NCI-H524 treated with DMSO at 0.1 percent for 48 hours (cell line): Measurements from ENCODE around the gene MAN2C1.
"Not testable (repeated sequence)": the region's sequence is repeated elsewhere in the genome, so short reads cannot be mapped to it uniquely, and the experiment has no call there.

Source experiments
- DNase-seq: peaks from one replicate; lab custom pipeline; 2025; lab: John Stamatoyannopoulos, UW

MAN2C1 gene

DNA sequence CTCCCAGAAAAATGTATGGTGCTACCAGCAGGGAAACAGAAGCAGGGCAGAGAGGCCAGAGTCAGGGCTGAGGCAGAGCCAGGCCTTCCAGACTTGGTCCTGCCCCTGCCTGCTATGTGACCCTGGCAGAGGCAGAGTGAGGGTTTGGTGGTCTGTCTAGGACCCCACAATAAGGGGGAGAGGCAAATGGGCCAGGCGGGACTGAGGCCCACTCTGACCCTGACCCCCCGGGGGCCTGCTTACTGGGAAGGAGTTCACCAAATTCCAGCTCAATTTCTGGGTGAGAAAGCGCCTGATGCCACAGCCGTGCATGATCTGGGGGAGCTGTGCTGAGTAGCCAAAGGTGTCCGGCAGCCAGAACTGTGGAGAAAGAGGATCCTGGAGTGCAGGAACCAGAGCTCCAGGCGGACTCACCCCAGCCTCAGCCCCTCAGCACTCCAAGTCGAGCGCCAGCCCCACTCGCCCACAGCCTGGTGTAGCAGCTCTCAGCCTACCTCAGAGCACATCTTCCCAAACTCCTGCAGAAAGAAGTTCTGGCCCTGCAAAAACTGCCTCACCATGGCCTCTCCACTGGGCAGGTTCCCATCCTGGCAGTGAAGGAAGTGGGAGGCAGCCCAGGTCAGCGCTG is 6.9 kb downstream of the MAN2C1 start:
- DNase-seq: no peak

DNA sequence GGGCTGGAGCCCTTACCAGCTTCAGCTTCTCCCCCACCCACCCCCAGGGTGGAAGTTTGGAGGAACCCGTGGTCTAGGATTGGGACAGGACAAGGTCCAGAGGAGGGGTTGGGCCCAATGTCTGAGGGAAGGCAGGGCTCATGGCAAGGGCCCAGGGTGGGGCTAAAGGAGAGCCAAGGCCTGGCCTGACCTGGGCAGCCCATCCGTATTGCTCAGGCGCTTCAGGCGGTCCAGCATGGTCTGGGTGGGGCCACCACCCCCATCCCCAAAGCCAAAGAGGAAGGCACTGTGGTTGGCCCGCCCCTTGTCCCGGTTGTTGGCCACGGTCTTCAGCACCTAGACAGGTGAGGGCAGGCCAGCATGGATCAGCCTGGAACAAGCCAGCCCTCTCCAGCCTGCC is 7.6 kb downstream of the MAN2C1 start:
- DNase-seq: no peak

DNA sequence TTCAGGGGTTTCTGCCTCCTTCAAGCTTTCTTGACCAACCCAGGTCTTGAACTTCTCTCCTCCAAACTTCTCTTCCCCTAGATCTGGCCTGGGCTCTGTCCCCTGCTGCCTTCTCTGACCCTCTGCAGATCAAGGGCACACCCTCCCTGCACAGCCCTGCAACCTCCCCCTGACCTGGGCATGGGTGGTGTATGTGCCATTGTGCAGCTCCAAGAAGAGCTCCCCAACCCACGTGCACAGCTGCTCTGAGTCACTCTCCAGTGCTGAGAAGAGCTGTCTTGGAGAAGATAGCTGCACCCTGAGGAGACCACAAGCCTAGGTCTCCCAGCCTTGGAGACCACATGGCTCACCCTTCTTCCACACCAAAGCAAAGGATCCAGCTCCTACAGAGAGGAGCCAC is 8.0 kb downstream of the MAN2C1 start:
- no peak for DNase-seq

DNA sequence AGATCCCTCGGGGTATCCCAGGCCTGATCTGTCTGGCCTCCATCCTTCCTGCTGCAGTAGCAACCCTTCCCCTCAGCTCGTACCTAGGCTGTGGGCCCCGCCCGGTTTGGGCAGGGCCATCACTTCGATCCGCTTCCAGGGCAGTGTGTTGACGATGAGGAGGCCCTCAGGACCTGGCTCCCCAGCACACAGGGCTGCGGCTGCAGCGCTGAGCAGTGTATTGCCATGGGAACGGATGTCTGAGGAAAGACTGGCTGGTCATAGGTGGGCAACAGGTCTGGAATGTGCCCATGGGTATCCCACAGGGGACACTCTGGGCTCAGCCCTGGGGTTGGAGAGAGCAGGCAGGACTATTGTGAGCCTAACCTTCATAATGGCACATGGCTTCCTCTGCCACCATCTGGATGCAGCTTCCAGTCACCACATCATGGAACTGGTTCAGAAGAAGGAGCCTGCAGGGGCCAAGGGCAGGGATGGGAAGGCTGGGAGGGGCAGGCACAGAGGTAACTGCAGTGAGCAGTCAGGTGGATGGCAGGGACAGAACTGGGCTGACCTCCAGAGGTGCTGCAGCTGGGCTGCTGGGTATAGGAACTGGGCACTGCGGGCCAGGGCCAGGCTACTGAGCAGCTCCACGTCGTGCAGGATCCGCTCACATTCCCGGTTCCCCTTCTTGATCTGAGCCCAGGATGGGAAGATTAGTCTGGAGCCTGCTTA is 8.7 kb downstream of the MAN2C1 start:
- no peak for DNase-seq

DNA sequence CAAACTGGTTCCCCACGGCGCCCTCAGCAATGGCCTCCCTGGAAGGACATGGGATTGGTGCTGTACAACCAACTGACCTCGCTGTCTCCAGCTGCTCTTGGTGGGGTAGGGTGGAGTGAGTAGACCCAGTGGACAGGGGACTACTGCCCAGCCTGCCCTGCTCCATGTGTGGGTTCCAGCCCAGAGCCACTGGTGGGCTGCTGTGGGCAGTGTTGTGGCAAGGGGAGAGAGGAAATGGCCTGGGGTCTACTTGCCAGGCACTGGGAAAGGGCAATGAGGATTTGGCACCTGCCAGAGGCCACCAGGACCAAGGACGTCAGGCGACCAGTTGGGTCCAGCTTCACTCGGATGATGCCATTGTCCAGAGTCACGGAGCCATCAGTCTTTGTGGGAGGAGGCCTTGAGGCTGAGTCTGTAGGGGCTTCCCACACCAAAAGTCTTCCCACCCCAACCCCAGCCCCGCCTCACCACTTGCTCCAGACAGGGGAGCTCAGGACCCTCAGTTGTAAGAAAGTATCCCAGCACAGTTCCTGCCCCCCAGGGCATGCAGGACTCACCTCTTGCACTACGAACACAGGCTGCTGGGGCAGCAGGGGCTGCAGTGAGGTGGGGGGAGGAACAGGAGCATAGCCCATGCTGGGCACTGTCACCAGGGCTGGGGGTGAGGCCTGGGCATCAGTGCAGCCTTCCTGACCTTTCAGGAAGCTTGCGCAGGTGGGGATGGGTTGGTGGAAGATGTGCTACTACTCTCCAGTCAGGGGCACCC is 9.5 kb downstream of the MAN2C1 start:
- no peak for DNase-seq

DNA sequence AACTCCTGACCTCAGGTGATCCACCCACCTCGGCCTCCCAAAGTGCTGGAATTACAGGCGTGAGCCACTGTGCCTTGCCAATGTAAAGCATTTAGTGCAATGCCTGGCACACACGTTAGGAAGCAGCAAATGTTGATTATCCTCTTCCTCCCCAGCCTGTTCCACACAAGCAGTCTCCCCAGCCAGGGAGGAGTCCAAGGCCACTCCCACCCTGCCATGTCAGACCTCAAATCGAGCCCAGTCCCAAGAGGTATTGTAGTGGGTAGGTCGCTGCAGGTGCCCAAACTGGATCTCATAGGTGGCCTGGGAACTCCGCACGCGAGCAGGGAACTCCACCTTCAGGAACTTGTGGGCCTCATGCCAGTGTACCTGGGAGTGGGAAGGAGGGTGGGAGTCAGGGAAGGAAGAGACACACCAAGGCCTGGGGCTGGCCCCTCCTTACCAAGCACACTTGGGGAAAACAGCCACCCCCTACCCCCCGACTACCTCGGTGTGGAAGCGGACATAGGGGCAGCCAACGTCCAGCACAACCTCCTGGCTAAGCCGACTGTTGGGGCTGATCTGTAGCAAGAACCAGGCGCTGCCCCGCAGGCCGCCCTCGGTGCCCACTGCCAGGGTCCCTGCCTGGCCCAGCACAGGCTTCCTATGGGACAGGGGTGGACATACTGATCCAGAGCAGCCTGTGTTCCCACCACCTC is 10.3 kb downstream of the MAN2C1 start:
- no peak for DNase-seq

DNA sequence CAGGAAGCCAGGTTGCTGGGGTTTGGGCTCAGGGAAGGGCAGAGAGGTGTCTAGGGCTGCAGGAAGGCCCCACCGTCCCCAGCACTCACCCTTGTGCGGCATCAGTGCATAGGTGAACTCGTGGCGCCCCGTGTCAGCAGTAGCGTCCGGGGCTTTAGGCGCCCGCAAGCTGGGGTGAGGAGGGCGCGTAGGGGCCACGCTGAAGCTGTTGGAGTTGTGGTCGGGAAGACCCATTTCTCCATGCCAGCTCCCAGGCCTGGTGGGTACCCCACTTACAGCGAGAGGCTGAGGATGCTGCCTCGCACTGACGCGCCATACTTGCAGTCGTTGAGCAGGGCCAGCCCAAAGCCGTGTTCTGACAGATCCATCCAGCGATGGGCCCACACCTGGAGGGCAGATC is 11.9 kb downstream of the MAN2C1 start:
- no peak for DNase-seq

DNA sequence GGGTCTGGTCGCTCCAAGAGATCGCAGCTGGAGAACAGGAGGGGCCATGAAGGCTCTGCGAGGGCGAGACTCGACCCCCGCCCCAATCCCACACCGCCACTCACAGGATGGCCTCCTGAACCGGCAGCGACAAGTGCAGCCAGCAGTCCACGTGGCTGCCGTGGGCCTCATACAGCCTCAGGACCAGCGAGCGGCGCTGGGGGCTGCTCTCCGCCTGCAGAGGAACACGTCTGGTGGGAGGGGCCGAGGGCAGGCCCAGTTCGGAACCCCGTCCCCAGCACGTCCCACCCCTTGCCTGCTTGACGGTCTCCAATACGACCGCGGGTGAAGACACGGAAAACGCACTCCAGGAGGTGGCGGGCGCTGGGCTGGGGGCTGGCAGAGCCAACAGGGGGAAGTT is 12.4 kb downstream of the MAN2C1 start:
- DNase-seq: no peak

DNA sequence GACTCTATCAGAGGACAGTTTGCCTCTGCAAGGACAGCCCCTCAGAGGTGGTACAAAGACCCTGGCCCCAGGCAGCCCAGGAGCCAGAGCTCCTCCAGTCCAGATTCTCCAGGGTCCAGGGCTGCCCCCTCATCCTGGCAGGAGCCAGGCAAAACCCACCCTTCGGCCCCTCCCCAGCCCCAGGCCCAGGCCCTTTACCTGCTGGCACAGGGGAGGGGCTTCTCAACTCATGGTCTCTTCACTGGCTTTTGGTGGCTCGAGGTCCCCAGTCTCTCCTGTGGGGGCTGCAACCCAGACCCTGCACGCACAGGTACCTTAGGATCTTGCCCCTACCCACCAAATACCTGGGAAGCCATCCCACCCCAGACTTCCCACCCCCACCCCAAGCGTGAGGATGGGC is 13.0 kb downstream of the MAN2C1 start:
- DNase-seq: no peak

DNA sequence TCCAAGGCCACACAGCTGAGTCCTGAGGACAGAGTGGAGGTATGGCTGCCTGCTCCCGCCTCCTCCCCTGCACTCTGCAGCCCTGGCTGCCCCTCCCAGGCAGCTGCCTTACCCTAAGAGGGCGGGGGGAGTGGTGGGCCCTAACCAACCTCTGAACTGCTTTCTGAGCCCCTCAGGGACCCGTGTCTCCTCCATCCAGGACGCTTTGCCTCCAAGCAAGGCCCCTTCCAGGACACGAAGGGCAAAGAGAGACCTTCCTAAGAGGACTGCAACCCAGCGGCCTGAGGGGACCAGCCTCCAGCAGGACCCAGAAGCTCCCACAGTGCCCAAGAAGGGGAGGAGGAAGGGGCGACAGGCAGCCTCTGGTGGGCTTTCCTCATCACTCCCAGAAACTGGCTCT is 14.0 kb downstream of the MAN2C1 start:
- DNase-seq: no peak

DNA sequence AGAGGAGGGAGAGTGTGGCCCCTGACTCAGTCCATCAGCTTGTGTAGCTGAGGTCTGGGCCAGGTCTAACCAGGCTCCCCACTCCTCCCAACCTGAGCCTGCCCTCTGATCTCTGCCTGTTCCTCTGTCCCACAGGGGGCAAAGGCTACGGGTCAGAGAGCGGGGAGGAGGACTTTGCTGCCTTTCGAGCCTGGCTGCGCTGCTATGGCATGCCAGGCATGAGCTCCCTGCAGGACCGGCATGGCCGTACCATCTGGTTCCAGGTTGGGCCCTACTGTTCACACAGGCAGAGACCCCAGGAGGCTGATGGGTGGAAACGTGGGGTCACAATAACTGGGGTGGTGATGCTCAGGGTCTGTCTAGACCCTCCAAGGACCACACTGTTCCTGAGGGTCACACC is 14.8 kb downstream of the MAN2C1 start:
- DNase-seq: no peak

DNA sequence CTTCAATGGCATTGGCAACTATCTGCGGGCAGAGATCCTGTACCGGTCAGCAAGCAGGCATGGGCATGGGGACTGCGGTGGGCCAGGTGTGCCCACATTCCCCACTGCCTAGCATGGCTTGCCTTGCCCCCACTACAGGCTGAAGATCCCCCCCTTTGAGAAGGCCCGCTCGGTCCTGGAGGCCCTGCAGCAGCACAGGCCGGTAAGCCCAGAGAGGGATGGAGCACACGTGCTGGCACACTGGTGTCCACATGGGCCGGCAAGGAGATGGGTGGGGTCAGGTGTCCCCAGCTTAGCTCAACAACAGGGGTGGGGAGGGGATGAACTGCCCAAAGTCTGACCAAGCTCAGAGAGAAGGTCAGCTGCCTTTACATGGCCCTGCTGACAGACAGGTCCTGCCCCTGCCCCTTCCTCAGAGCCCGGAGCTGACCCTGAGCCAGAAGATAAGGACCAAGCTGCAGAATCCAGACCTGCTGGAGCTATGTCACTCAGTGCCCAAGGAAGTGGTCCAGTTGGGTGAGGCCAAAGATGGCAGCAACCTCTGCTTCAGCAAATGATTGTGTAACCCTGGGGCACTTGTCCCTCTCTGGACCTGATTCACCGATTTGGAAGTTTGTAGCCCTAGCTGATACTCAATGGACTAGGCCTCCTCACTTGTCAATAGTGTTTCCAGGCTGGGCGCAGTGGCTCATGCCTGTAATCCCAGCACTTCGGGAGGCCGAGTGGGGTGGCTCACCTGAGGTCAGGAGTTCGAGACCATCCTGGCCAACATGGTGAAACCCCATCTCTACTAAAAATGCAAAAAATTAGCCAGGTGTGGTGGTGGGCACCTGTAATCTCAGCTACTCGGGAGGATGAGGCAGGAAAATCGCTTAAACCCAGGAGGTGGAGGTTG is 16.0 kb downstream of the MAN2C1 start:
- no peak for DNase-seq

DNA sequence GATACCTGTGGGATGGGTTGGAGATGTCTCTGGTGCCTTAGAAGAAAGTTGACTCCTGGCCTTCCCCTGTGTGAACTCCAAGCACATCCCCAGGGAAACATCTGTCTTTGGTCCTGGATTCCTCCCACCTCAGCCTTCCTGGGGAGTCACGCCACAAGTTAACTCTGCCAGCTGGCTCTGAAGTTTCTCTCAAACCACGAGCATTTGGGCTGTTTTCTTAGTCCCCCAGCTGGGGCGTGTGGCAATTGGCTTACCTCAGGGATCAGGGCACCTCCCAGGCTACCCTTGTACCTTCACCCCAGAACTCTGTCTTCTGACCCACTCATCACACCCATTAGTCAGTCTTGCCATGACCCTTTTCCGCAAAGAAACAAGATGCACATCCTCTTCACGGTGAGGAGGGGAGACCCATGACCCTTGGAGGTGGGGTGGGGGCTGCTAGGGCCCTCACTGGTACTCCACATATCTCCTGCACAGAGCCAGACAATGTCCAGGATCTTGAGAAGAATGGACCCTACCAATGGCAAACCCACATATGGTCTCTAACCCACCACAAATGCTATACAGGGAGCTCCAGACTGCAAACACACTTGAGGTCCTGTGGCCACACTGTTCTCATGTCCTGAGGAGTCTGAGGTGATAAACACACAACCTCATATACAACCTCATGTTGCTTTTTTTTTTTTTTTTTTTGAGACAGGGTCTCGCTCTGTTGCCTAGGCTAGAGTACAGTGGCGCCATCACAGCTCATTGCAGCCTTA is 17.6 kb downstream of the MAN2C1 start:
- no peak for DNase-seq

DNA sequence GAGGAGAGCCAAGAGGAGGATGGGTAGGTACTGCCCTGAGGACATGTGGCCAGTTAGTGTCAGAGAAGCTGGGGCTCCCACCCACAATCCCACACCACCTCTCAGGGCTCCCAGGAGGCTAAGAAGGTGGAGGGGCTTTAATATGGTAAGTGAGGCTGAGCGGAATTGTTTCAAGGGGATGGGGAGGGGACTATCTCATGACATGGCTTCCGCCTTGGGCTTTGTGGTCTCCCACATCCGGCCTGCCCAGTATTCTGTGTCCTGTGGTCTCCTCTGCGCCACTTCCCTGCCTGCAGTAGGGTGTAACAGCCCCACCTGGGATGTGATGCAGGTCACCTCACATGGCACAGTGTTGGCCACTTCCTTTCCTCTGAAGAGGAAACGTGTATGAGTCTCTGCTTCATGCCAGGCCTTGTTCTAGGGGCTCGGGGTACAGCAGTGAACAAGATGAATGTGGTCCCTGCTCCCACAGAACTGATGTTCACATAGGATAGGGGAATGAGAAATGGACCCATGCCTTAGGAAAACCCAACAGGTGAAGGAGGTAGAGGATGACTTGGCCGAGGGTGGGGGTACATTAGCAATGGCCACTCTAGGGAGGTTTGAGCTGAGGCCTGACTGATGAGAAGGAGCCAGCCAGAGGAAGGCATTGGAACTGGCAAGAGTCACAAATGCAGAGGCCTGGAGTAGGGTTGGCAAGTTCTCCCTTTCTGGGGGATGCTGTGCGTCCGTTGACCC is 18.4 kb downstream of the MAN2C1 start:
- no peak for DNase-seq

DNA sequence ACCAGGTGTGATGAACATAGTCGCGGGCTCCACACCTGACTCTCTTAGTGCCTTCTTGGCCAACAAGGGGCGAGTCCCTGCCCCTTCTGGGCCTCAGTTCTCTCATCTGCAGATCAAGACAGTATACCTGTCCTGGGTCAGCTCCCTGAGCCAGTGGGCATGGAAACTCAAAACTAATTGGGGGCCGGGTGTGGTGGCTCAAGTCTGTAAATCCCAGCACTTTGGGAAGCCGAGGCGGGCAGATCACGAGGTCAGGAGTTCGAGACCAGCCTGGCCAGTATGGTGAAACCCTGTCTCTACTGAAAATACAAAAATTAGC is 19.1 kb downstream of the MAN2C1 start:
- not testable (repeated sequence) for DNase-seq

DNA sequence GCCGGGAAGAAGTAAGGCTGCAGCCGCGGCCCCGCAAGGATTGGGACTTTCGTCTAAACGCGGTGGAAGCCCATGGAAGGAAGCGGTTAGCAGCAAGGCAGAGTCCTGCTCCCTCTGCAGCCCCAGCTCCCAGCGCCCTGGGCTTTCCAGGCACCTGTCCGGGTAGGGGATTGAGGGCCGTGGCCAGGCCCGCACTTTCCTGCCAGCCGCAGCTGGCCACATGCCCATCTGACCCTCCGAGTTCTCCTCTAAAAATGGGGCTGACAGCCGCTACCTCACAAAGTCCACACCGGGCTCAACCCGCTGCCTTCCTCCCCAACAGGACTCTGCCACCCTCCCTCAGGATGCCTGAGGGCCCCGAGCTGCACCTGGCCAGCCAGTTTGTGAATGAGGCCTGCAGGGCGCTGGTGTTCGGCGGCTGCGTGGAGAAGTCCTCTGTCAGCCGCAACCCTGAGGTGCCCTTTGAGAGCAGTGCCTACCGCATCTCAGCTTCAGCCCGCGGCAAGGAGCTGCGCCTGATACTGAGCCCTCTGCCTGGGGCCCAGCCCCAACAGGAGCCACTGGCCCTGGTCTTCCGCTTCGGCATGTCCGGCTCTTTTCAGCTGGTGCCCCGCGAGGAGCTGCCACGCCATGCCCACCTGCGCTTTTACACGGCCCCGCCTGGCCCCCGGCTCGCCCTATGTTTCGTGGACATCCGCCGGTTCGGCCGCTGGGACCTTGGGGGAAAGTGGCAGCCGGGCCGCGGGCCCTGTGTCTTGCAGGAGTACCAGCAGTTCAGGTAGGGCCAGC is 19.7 kb downstream of the MAN2C1 start:
- no peak for DNase-seq

DNA sequence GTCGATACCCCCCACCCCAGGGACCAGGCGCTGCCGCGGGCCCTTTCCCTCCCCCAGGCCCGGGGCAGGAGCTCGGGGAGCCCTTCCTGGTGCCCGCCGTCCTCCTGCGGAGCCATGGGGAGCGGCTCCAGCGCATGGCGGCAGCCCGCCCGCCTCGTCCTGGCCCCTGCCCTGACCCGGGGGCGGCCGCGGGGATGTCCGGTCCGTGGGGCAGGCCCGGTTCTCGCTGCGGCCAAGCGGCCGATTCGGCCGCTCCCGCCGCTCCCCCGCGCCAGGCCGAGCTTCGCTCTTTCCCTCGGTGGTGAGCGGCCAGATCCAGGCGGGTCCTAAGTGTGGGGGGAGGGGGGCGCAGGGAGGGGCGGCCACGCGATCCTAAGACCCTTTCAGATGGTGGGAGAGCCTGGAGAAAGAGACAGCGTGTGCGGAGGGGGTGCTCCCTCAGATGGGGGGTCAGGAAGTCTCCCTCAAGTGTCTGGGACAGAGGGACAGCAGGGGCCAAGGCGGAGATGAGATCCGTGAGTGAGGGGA is 20.3 kb downstream of the MAN2C1 start:
- no peak for DNase-seq

DNA sequence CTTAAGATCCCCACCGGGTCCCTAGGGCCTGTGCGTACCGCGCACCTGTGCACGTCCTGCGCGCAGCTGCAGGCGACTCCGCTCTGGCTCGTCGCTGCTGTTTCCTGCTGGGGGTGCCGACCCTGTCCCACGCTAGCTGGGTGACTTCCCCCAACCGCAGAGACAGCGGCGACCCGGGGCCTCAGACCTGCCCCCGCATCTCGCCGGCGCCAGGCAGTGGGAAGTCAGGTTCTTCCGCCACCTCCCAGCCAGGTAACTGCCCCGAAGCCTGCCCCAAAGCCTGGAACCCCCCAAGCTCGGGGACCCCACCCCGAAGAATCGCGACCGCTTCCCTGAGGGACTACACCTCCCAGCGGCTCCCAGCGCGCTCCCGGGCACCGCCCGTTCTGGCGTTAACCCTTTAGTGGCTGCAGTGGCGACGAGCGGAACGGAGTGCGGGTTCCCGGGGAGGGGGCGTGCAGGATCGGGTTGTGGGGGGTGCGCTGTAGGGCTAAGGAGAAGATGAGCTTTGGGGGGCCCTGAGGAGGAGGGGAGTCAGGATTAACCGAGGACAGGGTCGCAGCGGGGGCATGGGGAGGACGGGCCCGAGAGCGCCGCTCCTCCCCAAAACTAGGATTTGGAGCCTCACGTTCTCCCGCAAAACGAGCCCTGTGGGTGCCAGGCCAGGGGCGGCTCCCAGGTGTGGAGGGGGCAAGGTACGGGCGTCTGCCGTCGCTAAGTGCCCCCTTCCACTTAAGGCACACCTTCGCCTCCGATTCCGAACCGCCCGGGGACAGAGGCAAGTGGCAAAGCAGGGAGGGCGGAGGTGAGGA is 21.0 kb downstream of the MAN2C1 start:
- no peak for DNase-seq
